ENCODE measurements around the gene APBB3.

APBB3 gene

GRCh38 chr5:140524003-140524402, 40.4 kb downstream of the APBB3 start:
- Histone ChIP-seq H3K9me3 (ENCODE audit: control insufficient read depth, insufficient read depth, low read depth, low read length) (no peaks in the 10 kb centered on the region), H3K4me1 (ENCODE audit: control insufficient read depth, insufficient read depth, low read length) (no peaks in the 10 kb centered on the region), H3K36me3 (ENCODE audit: control insufficient read depth in 2 of 2, insufficient read depth in 1 of 2, low read length in 2 of 2) (peaks cover 49 to 62% of the 10 kb centered on the region in 2 experiments), H3K4me3 (ENCODE audit: low read depth, low read length) (no peak overlapping the region), H3K27ac (ENCODE audit: extremely low read depth, low read depth, low read length) (no peak overlapping the region)
- CTCF ChIA-PET = interaction anchor here (0.6 kb wide), 1 partner anchor 21 kb away, joined by 3 read pairs; no protein-coding TSS in a partner anchor
- TF ChIP-seq, protein P1, sequence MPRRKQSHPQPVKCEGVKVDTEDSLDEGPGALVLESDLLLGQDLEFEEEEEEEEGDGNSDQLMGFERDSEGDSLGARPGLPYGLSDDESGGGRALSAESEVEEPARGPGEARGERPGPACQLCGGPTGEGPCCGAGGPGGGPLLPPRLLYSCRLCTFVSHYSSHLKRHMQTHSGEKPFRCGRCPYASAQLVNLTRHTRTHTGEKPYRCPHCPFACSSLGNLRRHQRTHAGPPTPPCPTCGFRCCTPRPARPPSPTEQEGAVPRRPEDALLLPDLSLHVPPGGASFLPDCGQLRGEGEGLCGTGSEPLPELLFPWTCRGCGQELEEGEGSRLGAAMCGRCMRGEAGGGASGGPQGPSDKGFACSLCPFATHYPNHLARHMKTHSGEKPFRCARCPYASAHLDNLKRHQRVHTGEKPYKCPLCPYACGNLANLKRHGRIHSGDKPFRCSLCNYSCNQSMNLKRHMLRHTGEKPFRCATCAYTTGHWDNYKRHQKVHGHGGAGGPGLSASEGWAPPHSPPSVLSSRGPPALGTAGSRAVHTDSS (tag by site-specific recombination; IDR thresholded peaks at IDR 0.05) = peak; percentile 78
- no peak for TF ChIP-seq ZNF623 (tag by site-specific recombination; IDR thresholded peaks at IDR 0.05)
- POLR2A ChIA-PET = no interaction called here

DNA sequence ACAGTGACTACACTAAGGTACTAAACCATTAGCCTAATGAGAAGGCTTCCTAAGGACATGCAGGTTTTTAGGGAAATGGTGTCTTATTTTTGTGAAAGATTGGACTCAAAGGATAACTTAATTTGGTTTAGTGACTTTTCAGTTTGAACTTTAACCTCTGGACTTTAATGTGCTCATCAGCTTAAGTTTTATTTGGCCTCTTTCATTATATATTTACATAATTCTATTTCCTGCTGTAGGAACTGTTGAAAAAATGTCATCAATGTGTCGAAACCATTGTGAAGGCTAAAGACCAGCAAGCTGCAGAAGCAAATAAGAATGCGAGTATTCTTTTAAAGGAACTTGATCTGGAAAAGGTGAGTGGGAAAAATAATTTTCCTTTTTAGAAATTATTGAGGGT, 51.3 kb downstream of the APBB3 start:
- Histone ChIP-seq H3K36me3 (ENCODE audit: control insufficient read depth in 2 of 2, insufficient read depth in 1 of 2, low read length in 2 of 2) (peaks cover 48 to 68% of the 10 kb centered on the region in 2 experiments), H3K27ac (ENCODE audit: extremely low read depth, low read depth, low read length) (no peak overlapping the region), H3K4me3 (ENCODE audit: low read depth, low read length) (no peak overlapping the region), H3K4me1 (ENCODE audit: control insufficient read depth, insufficient read depth, low read length) (no peaks in the 10 kb centered on the region), H3K9me3 (ENCODE audit: control insufficient read depth, insufficient read depth, low read depth, low read length) (no peaks in the 10 kb centered on the region)
- POLR2A ChIA-PET = no interaction called here
- TF ChIP-seq OSR2 (tag by site-specific recombination; IDR thresholded peaks at IDR 0.05) (no peak), KLF1 (tag by site-specific recombination; IDR thresholded peaks at IDR 0.05) (no peak), ZNF19 (tag by site-specific recombination; IDR thresholded peaks at IDR 0.05; ENCODE audit: low read depth) (no peak), IKZF3 (tag by site-specific recombination; IDR thresholded peaks at IDR 0.05) (no peak), ZNF266 (tag by site-specific recombination; IDR thresholded peaks at IDR 0.05; ENCODE audit: low read depth) (no peak), SCRT2 (tag by site-specific recombination; IDR thresholded peaks at IDR 0.05) (no peak), ZBTB44 (tag by site-specific recombination; IDR thresholded peaks at IDR 0.05) (no peak), ZBTB17 (tag by site-specific recombination; IDR thresholded peaks at IDR 0.05) (no peak), ZNF366 (tag by site-specific recombination; conservative IDR thresholded peaks at IDR 0.05) (no peak), SCRT1 (tag by site-specific recombination; IDR thresholded peaks at IDR 0.05; ENCODE audit: borderline replicate concordance) (no peak), ZNF626 (tag by site-specific recombination; IDR thresholded peaks at IDR 0.05) (no peak), ZNF362 (tag by site-specific recombination; IDR thresholded peaks at IDR 0.05) (no peak)
- TF ChIP-seq, protein P2, sequence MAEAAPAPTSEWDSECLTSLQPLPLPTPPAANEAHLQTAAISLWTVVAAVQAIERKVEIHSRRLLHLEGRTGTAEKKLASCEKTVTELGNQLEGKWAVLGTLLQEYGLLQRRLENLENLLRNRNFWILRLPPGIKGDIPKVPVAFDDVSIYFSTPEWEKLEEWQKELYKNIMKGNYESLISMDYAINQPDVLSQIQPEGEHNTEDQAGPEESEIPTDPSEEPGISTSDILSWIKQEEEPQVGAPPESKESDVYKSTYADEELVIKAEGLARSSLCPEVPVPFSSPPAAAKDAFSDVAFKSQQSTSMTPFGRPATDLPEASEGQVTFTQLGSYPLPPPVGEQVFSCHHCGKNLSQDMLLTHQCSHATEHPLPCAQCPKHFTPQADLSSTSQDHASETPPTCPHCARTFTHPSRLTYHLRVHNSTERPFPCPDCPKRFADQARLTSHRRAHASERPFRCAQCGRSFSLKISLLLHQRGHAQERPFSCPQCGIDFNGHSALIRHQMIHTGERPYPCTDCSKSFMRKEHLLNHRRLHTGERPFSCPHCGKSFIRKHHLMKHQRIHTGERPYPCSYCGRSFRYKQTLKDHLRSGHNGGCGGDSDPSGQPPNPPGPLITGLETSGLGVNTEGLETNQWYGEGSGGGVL (tag by site-specific recombination; IDR thresholded peaks at IDR 0.05) = no peak
- TF ChIP-seq, protein P3, sequence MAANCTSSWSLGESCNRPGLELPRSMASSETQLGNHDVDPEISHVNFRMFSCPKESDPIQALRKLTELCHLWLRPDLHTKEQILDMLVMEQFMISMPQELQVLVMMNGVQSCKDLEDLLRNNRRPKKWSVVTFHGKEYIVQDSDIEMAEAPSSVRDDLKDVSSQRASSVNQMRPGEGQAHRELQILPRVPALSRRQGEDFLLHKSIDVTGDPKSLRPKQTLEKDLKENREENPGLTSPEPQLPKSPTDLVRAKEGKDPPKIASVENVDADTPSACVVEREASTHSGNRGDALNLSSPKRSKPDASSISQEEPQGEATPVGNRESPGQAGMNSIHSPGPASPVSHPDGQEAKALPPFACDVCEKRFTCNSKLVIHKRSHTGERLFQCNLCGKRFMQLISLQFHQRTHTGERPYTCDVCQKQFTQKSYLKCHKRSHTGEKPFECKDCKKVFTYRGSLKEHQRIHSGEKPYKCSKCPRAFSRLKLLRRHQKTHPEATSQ (tag by site-specific recombination; IDR thresholded peaks at IDR 0.05) = no peak
- CTCF ChIA-PET = no interaction called here
